SJCRH30 (cell line): Measurements from ENCODE around the gene NRDE2. TPM values are rescaled to one million over a fixed set of nuclear protein-coding genes. Genes with fewer than 3 reads are reported as not detected.
A peak's percentile ranks its signal among the peaks of the same experiment; 100 is the strongest.

Source experiments
- DNase-seq, 2 experiments: peaks; one replicate each; pipeline ENCODE4 v3.0.0-alpha.2; 2015 to 2020
- H3K27ac ChIP-seq: fragments of 250-450 bp; sonication (Bioruptor Pico); 2 replicates; pipeline ENCODE4 v1.5.1; 2020; ENCODE audit warnings: mild to moderate bottlenecking, moderate library complexity
- H3K27me3 ChIP-seq: fragments of 250-450 bp; sonication (Bioruptor Pico); 2 replicates; pipeline ENCODE4 v1.5.1; 2020; ENCODE audit warnings: mild to moderate bottlenecking, moderate library complexity
- H3K36me3 ChIP-seq: fragments of 250-450 bp; sonication (Bioruptor Pico); 2 replicates; pipeline ENCODE4 v1.5.1; 2020; ENCODE audit warnings: mild to moderate bottlenecking, moderate library complexity
- H3K4me1 ChIP-seq: fragments of 250-450 bp; sonication (Bioruptor Pico); 2 replicates; pipeline ENCODE4 v1.5.1; 2020; ENCODE audit warnings: mild to moderate bottlenecking, moderate library complexity
- H3K4me3 ChIP-seq: fragments of 250-450 bp; sonication (Bioruptor Pico); 2 replicates; pipeline ENCODE4 v1.5.1; 2020; ENCODE audit warnings: mild to moderate bottlenecking, moderate library complexity
- H3K9me3 ChIP-seq: fragments of 250-450 bp; sonication (Bioruptor Pico); replicated peaks from 2 replicates; pipeline ENCODE4 v1.5.1; 2020; ENCODE audit warnings: mild to moderate bottlenecking, moderate library complexity
- total RNA-seq: library from RNA; depleted of rRNA; stranded (reverse); fragments of >200 nt; shearing (Covaris generic); gene quantifications from 2 replicates; pipeline ENCODE4 v1.2.3, GENCODE V29; 2014; rRNA removed

Gene NRDE2
- 10.2 and 11.7 TPM in 2 replicates for total RNA-seq

- H3K9me3 ChIP-seq: no peaks in the 10 kb centered on the region
- 0 out of 2 replicates have a peak, but pooled peaks cover 3% of the 10 kb centered on the region for H3K4me1 ChIP-seq
- H3K27me3 ChIP-seq: no peaks in the 10 kb centered on the region
- peak within 1 kb of the TSS; percentile 90 for H3K4me3 ChIP-seq
- H3K27ac ChIP-seq: peak within 1 kb of the TSS; percentile 90
- H3K36me3 ChIP-seq: no peaks in the 10 kb centered on the region; the same call in 1 of the 2 replicates
- peak; percentile 99 to 100 for DNase-seq
These were observed at the start of gene NRDE2 for GRCh38 chr14:90331497-90332270. Gene NRDE2 (minus strand): TSS chr14:90331941. CDS start chr14:90331904, 37 bp downstream.

GRCh38 chr14:90381011-90381786 lies 49.5 kb upstream of the NRDE2 start:
- no peaks in the 10 kb centered on the region for H3K9me3 ChIP-seq
- no peaks in the 10 kb centered on the region for H3K27me3 ChIP-seq
- no peaks in the 10 kb centered on the region for H3K36me3 ChIP-seq
- DNase-seq: peak; percentile 62 to 77
- peaks cover 7% of the 10 kb centered on the region; the same call in 1 of the 2 replicates for H3K4me1 ChIP-seq
- H3K27ac ChIP-seq: no peak overlapping the region
- H3K4me3 ChIP-seq: no peak overlapping the region

GRCh38 chr14:90379106-90379505 lies 47.4 kb upstream of the NRDE2 start:
- Histone ChIP-seq H3K27ac (no peak overlapping the region), H3K27me3 (no peaks in the 10 kb centered on the region), H3K4me1 (peaks cover 3% of the 10 kb centered on the region; the same call in 1 of the 2 replicates), H3K36me3 (no peaks in the 10 kb centered on the region), H3K4me3 (no peak overlapping the region), H3K9me3 (no peaks in the 10 kb centered on the region)
- no peak for DNase-seq

GRCh38 chr14:90378249-90378648 lies 46.5 kb upstream of the NRDE2 start:
- Histone ChIP-seq H3K27ac (no peak overlapping the region), H3K27me3 (no peaks in the 10 kb centered on the region), H3K4me3 (no peak overlapping the region), H3K4me1 (peaks cover 3% of the 10 kb centered on the region; the same call in 1 of the 2 replicates), H3K36me3 (no peaks in the 10 kb centered on the region), H3K9me3 (no peaks in the 10 kb centered on the region)
- no peak for DNase-seq

- no peak overlapping the region for H3K27ac ChIP-seq
- H3K36me3 ChIP-seq: no peaks in the 10 kb centered on the region
- no peaks in the 10 kb centered on the region for H3K9me3 ChIP-seq
- H3K4me1 ChIP-seq: no peaks in the 10 kb centered on the region; the same call in 1 of the 2 replicates
- H3K27me3 ChIP-seq: no peaks in the 10 kb centered on the region
- H3K4me3 ChIP-seq: no peak overlapping the region
- no peak for DNase-seq
These were observed 44.2 kb upstream of the NRDE2 start for GRCh38 chr14:90375934-90376333.

GRCh38 chr14:90374813-90375212 lies 43.1 kb upstream of the NRDE2 start:
- no peak for DNase-seq
- no peaks in the 10 kb centered on the region for H3K27me3 ChIP-seq

GRCh38 chr14:90373887-90374286 lies 42.1 kb upstream of the NRDE2 start:
- Histone ChIP-seq H3K9me3 (no peaks in the 10 kb centered on the region), H3K27ac (no peak overlapping the region), H3K27me3 (no peaks in the 10 kb centered on the region), H3K4me3 (no peak overlapping the region), H3K36me3 (no peaks in the 10 kb centered on the region), H3K4me1 (no peaks in the 10 kb centered on the region)
- DNase-seq: no peak

More at GRCh38 chr14:90374813-90375212, 43.1 kb upstream of the NRDE2 start:
- H3K4me1 ChIP-seq: no peaks in the 10 kb centered on the region
- no peak overlapping the region for H3K27ac ChIP-seq
- H3K36me3 ChIP-seq: no peaks in the 10 kb centered on the region
- no peaks in the 10 kb centered on the region for H3K9me3 ChIP-seq
- no peak overlapping the region for H3K4me3 ChIP-seq

GRCh38 chr14:90368946-90369721 lies 37.4 kb upstream of the NRDE2 start:
- H3K27ac ChIP-seq: no peak overlapping the region
- no peaks in the 10 kb centered on the region for H3K27me3 ChIP-seq
- no peak for DNase-seq
- no peaks in the 10 kb centered on the region for H3K4me1 ChIP-seq
- H3K9me3 ChIP-seq: no peaks in the 10 kb centered on the region
- H3K4me3 ChIP-seq: no peak overlapping the region
- H3K36me3 ChIP-seq: no peaks in the 10 kb centered on the region

- Histone ChIP-seq H3K27me3 (no peaks in the 10 kb centered on the region), H3K9me3 (no peaks in the 10 kb centered on the region), H3K4me3 (no peak overlapping the region), H3K27ac (no peak overlapping the region), H3K36me3 (no peaks in the 10 kb centered on the region), H3K4me1 (no peaks in the 10 kb centered on the region)
- no peak for DNase-seq
These were observed 30.8 kb upstream of the NRDE2 start for GRCh38 chr14:90362558-90362896.

- no peaks in the 10 kb centered on the region for H3K4me1 ChIP-seq
- H3K36me3 ChIP-seq: no peaks in the 10 kb centered on the region
- H3K4me3 ChIP-seq: no peak overlapping the region
- no peaks in the 10 kb centered on the region for H3K27me3 ChIP-seq
- H3K9me3 ChIP-seq: no peaks in the 10 kb centered on the region
- H3K27ac ChIP-seq: no peak overlapping the region
- no peak for DNase-seq
These were observed 30.3 kb upstream of the NRDE2 start for GRCh38 chr14:90361865-90362557.

- Histone ChIP-seq H3K27me3 (no peaks in the 10 kb centered on the region), H3K4me3 (no peak overlapping the region), H3K36me3 (no peaks in the 10 kb centered on the region), H3K4me1 (no peaks in the 10 kb centered on the region), H3K27ac (no peak overlapping the region), H3K9me3 (no peaks in the 10 kb centered on the region)
- DNase-seq: no peak
These were observed 26.6 kb upstream of the NRDE2 start for GRCh38 chr14:90358359-90358758.

- Histone ChIP-seq H3K27me3 (no peaks in the 10 kb centered on the region), H3K4me1 (no peaks in the 10 kb centered on the region), H3K27ac (no peak overlapping the region), H3K36me3 (no peaks in the 10 kb centered on the region), H3K4me3 (no peak overlapping the region), H3K9me3 (no peaks in the 10 kb centered on the region)
- no peak for DNase-seq
These were observed 25.2 kb upstream of the NRDE2 start for GRCh38 chr14:90356925-90357324.

- H3K4me3 ChIP-seq: no peak overlapping the region
- H3K9me3 ChIP-seq: no peaks in the 10 kb centered on the region
- H3K4me1 ChIP-seq: no peaks in the 10 kb centered on the region
- no peak for DNase-seq
- H3K36me3 ChIP-seq: no peaks in the 10 kb centered on the region
- H3K27ac ChIP-seq: no peak overlapping the region
- H3K27me3 ChIP-seq: no peaks in the 10 kb centered on the region
These were observed 24.1 kb upstream of the NRDE2 start for GRCh38 chr14:90355540-90356518.
